Neural cell (in vitro differentiated cells): ENCODE results near the gene LRRC2.

ENCODE experiments used
- EP300 ChIP-seq: fragments of 450-650 bp; conservative IDR thresholded peaks from 2 replicates; pipeline ENCODE4 v1.6.1; 2014; ENCODE audit warnings: antibody characterized with exemption, mild to moderate bottlenecking, moderate library complexity; ENCODE audit not compliant: poor library complexity, severe bottlenecking
- TF ChIP-seq, protein P1 (sequence below): IDR thresholded peaks from 2 replicates; pipeline ENCODE4 v1.6.1; 2012; ENCODE audit warnings: borderline replicate concordance
- TF ChIP-seq, protein P2 (sequence below): fragments of 450-650 bp; IDR thresholded peaks from 2 replicates; pipeline ENCODE4 v1.5.1; 2014; ENCODE audit warnings: antibody characterized with exemption, mild to moderate bottlenecking, moderate library complexity; ENCODE audit not compliant: poor library complexity, severe bottlenecking

DNA sequence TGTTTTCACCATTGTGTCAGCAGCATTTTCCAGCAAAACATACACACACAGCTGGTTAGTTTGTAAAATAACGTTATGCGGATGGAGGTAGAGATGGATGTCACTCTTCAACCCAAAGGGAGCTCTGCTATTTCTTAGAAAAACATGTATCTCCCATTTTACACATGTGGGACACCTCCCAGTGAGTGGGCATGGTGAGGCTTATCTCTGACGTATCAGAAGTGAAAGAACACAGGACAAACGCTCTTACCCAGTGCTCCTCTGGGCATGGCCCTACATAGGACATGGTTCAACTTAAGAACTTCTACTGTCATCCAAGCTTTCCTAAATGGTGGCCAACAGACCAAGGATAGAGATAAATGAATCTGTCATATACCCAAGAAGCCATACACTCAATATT lies 48.3 kb upstream of the LRRC2 start:
- TF ChIP-seq, protein P1, sequence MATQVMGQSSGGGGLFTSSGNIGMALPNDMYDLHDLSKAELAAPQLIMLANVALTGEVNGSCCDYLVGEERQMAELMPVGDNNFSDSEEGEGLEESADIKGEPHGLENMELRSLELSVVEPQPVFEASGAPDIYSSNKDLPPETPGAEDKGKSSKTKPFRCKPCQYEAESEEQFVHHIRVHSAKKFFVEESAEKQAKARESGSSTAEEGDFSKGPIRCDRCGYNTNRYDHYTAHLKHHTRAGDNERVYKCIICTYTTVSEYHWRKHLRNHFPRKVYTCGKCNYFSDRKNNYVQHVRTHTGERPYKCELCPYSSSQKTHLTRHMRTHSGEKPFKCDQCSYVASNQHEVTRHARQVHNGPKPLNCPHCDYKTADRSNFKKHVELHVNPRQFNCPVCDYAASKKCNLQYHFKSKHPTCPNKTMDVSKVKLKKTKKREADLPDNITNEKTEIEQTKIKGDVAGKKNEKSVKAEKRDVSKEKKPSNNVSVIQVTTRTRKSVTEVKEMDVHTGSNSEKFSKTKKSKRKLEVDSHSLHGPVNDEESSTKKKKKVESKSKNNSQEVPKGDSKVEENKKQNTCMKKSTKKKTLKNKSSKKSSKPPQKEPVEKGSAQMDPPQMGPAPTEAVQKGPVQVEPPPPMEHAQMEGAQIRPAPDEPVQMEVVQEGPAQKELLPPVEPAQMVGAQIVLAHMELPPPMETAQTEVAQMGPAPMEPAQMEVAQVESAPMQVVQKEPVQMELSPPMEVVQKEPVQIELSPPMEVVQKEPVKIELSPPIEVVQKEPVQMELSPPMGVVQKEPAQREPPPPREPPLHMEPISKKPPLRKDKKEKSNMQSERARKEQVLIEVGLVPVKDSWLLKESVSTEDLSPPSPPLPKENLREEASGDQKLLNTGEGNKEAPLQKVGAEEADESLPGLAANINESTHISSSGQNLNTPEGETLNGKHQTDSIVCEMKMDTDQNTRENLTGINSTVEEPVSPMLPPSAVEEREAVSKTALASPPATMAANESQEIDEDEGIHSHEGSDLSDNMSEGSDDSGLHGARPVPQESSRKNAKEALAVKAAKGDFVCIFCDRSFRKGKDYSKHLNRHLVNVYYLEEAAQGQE: no peak
- no peak for TF ChIP-seq EP300
- TF ChIP-seq, protein P2, sequence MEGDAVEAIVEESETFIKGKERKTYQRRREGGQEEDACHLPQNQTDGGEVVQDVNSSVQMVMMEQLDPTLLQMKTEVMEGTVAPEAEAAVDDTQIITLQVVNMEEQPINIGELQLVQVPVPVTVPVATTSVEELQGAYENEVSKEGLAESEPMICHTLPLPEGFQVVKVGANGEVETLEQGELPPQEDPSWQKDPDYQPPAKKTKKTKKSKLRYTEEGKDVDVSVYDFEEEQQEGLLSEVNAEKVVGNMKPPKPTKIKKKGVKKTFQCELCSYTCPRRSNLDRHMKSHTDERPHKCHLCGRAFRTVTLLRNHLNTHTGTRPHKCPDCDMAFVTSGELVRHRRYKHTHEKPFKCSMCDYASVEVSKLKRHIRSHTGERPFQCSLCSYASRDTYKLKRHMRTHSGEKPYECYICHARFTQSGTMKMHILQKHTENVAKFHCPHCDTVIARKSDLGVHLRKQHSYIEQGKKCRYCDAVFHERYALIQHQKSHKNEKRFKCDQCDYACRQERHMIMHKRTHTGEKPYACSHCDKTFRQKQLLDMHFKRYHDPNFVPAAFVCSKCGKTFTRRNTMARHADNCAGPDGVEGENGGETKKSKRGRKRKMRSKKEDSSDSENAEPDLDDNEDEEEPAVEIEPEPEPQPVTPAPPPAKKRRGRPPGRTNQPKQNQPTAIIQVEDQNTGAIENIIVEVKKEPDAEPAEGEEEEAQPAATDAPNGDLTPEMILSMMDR: no peak
